CD4-positive, alpha-beta memory T cell (primary cell): ENCODE results near the gene RNASE4. TPM values are rescaled to one million over a fixed set of nuclear protein-coding genes. Genes with fewer than 3 reads are reported as not detected.

Experiments
- CTCF ChIA-PET: fragments of 350-600 bp; sonication (Branson Sonifier 250); formaldehyde crosslinking; loops from one replicate; lab custom pipeline; 2021; ENCODE audit warnings: inconsistent platforms; ENCODE audit not compliant: partially characterized antibody; lab: Charles Lee
- POLR2A ChIA-PET: fragments of 350-600 bp; sonication (Branson Sonifier 250); formaldehyde crosslinking; loops from one replicate; lab custom pipeline; 2021; ENCODE audit not compliant: partially characterized antibody; lab: Charles Lee
- DNase-seq, 5 donors: peaks; one replicate each; pipeline versions ENCODE4 v3.0.0 to v3.0.0-alpha.2; 2020 to 2022; ENCODE audit warnings: mixed read lengths in 1 of 5
- H3K27ac ChIP-seq: one replicate; pipeline ENCODE4 v1.7.0; 2013; ENCODE audit warnings: low read depth, low read length
- H3K27me3 ChIP-seq: 2 replicates; pipeline ENCODE4 v1.7.0; 2013; ENCODE audit warnings: mild to moderate bottlenecking, low read length, moderate library complexity; ENCODE audit not compliant: insufficient read depth
- H3K36me3 ChIP-seq: 2 replicates; pipeline ENCODE4 v1.7.0; 2013; ENCODE audit warnings: mild to moderate bottlenecking, low read length, moderate library complexity; ENCODE audit not compliant: insufficient read depth
- H3K4me1 ChIP-seq: 2 replicates; pipeline ENCODE4 v1.7.0; 2013; ENCODE audit warnings: mild to moderate bottlenecking, low read length, moderate library complexity; ENCODE audit not compliant: insufficient read depth
- H3K4me3 ChIP-seq, 2 donors: one replicate each; pipeline ENCODE4 v1.7.0; 2013; ENCODE audit warnings: low read length in 2 of 2, mild to moderate bottlenecking in 1 of 2
- H3K9me3 ChIP-seq, 2 donors: one replicate each; pipeline ENCODE4 v1.7.0; 2013; ENCODE audit warnings: low read length in 2 of 2, control low read depth in 1 of 2; ENCODE audit not compliant: control insufficient read depth in 1 of 2
- H3K27ac Mint-ChIP-seq, 7 donors: one replicate each; pipeline ENCODE4 v1.8.0; 2020 to 2021; ENCODE audit warnings: mixed read lengths in 7 of 7, mild to moderate bottlenecking in 6 of 7, inconsistent platforms in 3 of 7, moderate library complexity in 3 of 7
- H3K27me3 Mint-ChIP-seq, 2 donors: one replicate each; pipeline ENCODE4 v1.8.0; 2020 to 2021; ENCODE audit warnings: mixed read lengths in 2 of 2
- H3K36me3 Mint-ChIP-seq, 2 donors: one replicate each; pipeline ENCODE4 v1.8.0; 2020 to 2021; ENCODE audit warnings: mixed read lengths in 2 of 2, inconsistent platforms in 1 of 2, mild to moderate bottlenecking in 1 of 2
- H3K4me1 Mint-ChIP-seq, 4 donors: one replicate each; pipeline ENCODE4 v1.8.0; 2020 to 2021; ENCODE audit warnings: mixed read lengths in 4 of 4, mild to moderate bottlenecking in 1 of 4
- H3K4me3 Mint-ChIP-seq, 8 donors: one replicate each; pipeline ENCODE4 v1.8.0; 2020 to 2021; ENCODE audit warnings: mixed read lengths in 8 of 8, mild to moderate bottlenecking in 7 of 8, moderate library complexity in 6 of 8, inconsistent platforms in 3 of 8
- H3K9me3 Mint-ChIP-seq, 8 donors: one replicate each; pipeline ENCODE4 v1.8.0; 2020 to 2021; ENCODE audit warnings: mixed read lengths in 8 of 8, mild to moderate bottlenecking in 5 of 8, inconsistent platforms in 3 of 8, moderate library complexity in 1 of 8
- intact Hi-C: fragments of 100-400 bp; cut with micrococcal nuclease; formaldehyde crosslinking; loops from one replicate; pipeline ENCODE4 v1.15.1; 2023
- polyA plus RNA-seq, 2 donors: library from polyadenylated mRNA; unstranded; fragments of 300-500 nt; fragmentation: Illumina TruSeq; gene quantifications; one replicate each; pipeline ENCODE4 v1.2.3, GENCODE V29; 2021
- total RNA-seq, 2 experiments: library from RNA; stranded (reverse); gene quantifications; one replicate each; pipeline ENCODE4 v1.2.3, GENCODE V29; 2021

The RNASE4 gene
- total and polyA plus RNA-seq, 4 experiments from 2014 or later = 1.6 to 2.6 (median 2.3) TPM

DNA sequence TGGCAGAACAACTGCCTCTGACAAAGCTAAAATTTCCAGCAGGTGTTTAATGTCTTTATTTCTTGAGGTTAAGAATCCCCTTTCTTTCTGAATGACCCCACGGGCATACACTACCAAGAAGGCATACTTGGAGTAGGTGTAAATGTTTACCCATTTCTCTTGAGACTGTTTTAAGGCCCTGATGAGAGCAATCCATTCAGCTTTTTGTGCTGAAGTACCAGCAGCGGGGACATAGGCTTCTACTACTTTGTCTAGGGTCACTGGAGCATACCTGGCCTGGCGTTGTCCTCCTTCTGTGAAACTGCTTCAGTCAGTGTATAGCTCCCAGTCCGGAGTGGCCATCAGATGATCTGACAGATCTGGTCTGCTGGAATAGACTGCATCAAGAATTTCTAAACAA is 26.9 kb downstream of the RNASE4 start:
- Mint-ChIP-seq H3K27me3 (peaks cover 0 to 4% of the 10 kb centered on the region in 2 donors), H3K4me1 (no peaks in the 10 kb centered on the region), H3K4me3 (no peak overlapping the region), H3K9me3 (peaks cover 0 to 2% (median 0%) of the 10 kb centered on the region in 8 donors), H3K27ac (no peak overlapping the region), H3K36me3 (peaks cover 0 to 3% of the 10 kb centered on the region in 2 donors)
- POLR2A ChIA-PET = no interaction called here
- intact Hi-C loops = no loop called here
- no peak overlapping the region for H3K4me3 ChIP-seq
- no peaks in the 10 kb centered on the region for H3K27me3 ChIP-seq
- no peaks in the 10 kb centered on the region for H3K4me1 ChIP-seq
- no peaks in the 10 kb centered on the region for H3K9me3 ChIP-seq
- CTCF ChIA-PET = interaction anchor here (0.9 kb wide), 1 partner anchor 13 kb away, joined by 3 read pairs; no protein-coding TSS in a partner anchor
- no peak for DNase-seq
- no peaks in the 10 kb centered on the region for H3K36me3 ChIP-seq
- H3K27ac ChIP-seq = no peak overlapping the region

DNA sequence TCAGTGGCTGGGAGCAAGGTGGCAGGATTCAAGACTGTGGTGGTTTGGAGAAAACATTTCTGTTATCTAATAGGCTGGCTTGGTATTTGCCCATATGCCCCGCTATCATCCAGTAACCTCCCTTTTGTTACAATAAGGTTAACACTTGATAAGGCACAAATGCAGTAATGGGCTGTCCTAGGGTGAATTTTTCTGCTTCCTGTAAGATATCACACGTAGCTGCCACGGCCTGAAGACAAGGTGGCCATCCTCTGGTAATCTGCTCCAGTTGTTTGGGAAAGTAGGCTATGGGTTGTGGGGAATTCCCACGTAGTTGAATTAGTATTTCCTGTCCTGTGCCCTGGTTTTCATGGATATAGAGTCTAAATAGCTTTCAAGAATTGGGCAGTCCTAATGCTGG is 27.3 kb downstream of the RNASE4 start:
- Histone ChIP-seq H3K9me3 (no peaks in the 10 kb centered on the region), H3K36me3 (no peaks in the 10 kb centered on the region), H3K4me3 (no peak overlapping the region), H3K27me3 (no peaks in the 10 kb centered on the region), H3K27ac (no peak overlapping the region), H3K4me1 (no peaks in the 10 kb centered on the region)
- Mint-ChIP-seq H3K4me3 (no peak overlapping the region), H3K4me1 (no peaks in the 10 kb centered on the region), H3K9me3 (peaks cover 0 to 2% (median 0%) of the 10 kb centered on the region in 8 donors), H3K27me3 (peaks cover under 1 to 4% of the 10 kb centered on the region in 2 donors), H3K36me3 (peaks cover 0 to 3% of the 10 kb centered on the region in 2 donors), H3K27ac (no peak overlapping the region)
- ChIA-PET POLR2A (no interaction called here), CTCF (interaction anchor here (0.9 kb wide), 1 partner anchor 13 kb away, joined by 3 read pairs; no protein-coding TSS in a partner anchor)
- intact Hi-C loops = no loop called here
- DNase-seq = no peak

DNA sequence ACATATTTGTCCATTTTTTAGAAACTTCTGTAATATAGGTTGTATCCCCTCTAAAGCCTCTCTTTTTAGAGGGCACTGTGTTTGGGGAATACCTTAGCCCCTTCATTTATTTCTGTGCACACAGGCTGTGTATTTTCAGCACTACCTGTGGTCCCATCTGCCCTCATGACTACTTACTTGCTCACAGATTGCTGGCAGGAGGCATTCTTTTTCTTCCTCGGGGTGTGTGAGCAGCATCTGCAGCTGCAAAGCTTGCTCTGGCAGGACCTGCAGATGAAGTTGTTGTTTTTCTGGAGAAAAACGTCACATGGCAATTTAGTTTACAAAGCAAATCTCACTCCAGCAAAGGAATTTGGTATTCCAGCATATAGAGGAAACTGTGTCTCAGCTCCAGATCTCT is 28.5 kb downstream of the RNASE4 start:
- intact Hi-C loops = no loop called here
- CTCF ChIA-PET = no interaction called here

DNA sequence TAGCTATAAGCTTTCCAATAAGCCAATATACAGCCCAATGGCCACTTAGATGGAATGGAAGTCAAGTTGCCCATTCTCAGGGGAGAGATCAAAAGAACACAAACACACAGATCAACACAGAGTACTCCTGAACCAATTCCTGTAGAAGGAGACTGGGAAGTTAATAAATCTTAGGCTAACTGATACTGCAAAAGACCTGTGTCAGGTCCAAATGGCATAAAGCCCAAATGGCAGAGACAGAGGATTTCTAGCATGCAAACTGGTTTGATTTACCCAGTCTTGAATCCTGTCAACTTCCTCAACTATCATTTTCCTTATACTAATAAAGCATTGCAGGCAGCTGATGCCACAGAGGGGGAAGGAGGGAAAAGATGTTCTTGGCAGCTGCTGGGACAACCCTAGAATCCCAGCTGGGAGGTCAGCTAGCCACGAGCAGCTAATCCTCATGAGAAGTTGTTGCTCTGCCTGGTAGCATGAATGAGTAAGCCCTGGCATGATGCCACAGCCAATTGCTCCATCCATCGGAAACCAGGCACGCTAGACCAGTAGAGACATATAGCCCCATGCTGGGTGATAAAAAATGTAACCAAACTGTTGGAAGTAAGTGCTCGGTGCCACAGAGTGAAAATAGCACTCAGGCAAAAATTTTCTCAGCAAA is 30.4 kb downstream of the RNASE4 start:
- ChIA-PET POLR2A (no interaction called here), CTCF (no interaction called here)
- peaks cover 11 to 13% of the 10 kb centered on the region in 2 donors for H3K27me3 Mint-ChIP-seq
- Histone ChIP-seq H3K9me3 (no peaks in the 10 kb centered on the region), H3K36me3 (no peaks in the 10 kb centered on the region), H3K27me3 (no peaks in the 10 kb centered on the region), H3K4me1 (no peaks in the 10 kb centered on the region), H3K27ac (no peak overlapping the region), H3K4me3 (no peak overlapping the region)
- no peaks in the 10 kb centered on the region for H3K4me1 Mint-ChIP-seq
- no peak for DNase-seq
- no peak overlapping the region for H3K4me3 Mint-ChIP-seq
- H3K27ac Mint-ChIP-seq = no peak overlapping the region
- H3K36me3 Mint-ChIP-seq = no peaks in the 10 kb centered on the region
- intact Hi-C loops = no loop called here
- peaks cover 0 to 2% (median 0%) of the 10 kb centered on the region in 8 donors for H3K9me3 Mint-ChIP-seq

More for the DNA sequence above, 28.5 kb downstream of the RNASE4 start:
- no peaks in the 10 kb centered on the region for H3K4me1 Mint-ChIP-seq
- peaks cover 0 to 2% (median 0%) of the 10 kb centered on the region in 8 donors for H3K9me3 Mint-ChIP-seq
- no peak for DNase-seq
- Histone ChIP-seq H3K36me3 (no peaks in the 10 kb centered on the region), H3K4me3 (no peak overlapping the region), H3K9me3 (no peaks in the 10 kb centered on the region), H3K27ac (no peak overlapping the region), H3K27me3 (no peaks in the 10 kb centered on the region), H3K4me1 (no peaks in the 10 kb centered on the region)
- no peaks in the 10 kb centered on the region for H3K36me3 Mint-ChIP-seq
- no peak overlapping the region for H3K4me3 Mint-ChIP-seq
- H3K27ac Mint-ChIP-seq = no peak overlapping the region
- H3K27me3 Mint-ChIP-seq = peaks cover 7 to 8% of the 10 kb centered on the region in 2 donors
- POLR2A ChIA-PET = no interaction called here

DNA sequence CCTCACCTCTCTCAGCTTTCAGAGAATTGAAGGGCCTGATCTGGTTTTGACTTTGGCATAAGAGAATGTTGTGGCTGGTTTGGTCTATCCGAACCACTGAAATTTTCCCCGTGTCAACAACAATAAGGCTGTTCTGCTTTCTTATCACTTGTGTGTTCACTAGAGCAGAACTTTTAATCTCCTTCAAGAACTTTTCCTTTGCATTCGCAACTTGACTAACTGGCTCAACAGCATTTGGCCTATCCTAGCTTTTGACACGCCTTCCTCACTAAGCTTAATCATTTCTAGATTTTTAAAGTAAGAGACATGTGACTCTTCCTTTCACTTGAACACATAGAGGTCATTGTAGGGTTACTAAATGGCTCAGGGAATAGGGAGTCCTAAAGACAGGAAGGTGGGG is 35.4 kb downstream of the RNASE4 start:
- Mint-ChIP-seq H3K9me3 (peaks cover 0 to 2% (median 0%) of the 10 kb centered on the region in 8 donors), H3K36me3 (no peaks in the 10 kb centered on the region), H3K27me3 (peaks cover 42 to 46% of the 10 kb centered on the region in 2 donors), H3K4me1 (peaks cover 0 to 9% (median 2%) of the 10 kb centered on the region in 4 donors), H3K4me3 (no peak overlapping the region), H3K27ac (no peak overlapping the region)
- DNase-seq = no peak
- Histone ChIP-seq H3K9me3 (no peaks in the 10 kb centered on the region), H3K4me1 (no peaks in the 10 kb centered on the region), H3K36me3 (no peaks in the 10 kb centered on the region), H3K27me3 (peaks cover 1% of the 10 kb centered on the region), H3K4me3 (no peak overlapping the region), H3K27ac (no peak overlapping the region)
- intact Hi-C loops = no loop called here
- ChIA-PET CTCF (no interaction called here), POLR2A (no interaction called here)

DNA sequence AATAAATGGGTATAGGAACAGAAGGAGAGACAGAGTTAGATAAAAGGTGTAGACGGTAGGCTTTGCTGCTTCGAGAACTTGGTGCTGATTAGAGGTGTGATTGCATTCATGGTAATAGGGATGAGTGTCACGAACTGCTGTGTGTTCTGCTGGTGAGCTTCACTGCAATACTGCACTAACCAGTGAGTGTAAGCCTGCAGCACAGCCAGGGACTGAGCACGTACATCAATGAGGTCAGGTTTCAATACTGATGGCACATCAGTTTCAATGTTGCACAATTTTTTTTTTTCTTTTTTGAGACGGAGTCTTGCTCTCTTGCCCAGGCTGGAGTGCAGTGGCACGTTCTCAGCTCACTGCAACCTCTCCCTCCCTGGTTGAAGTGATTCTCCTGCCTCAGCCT is 36.4 kb downstream of the RNASE4 start:
- no peak overlapping the region for H3K4me3 Mint-ChIP-seq

DNA sequence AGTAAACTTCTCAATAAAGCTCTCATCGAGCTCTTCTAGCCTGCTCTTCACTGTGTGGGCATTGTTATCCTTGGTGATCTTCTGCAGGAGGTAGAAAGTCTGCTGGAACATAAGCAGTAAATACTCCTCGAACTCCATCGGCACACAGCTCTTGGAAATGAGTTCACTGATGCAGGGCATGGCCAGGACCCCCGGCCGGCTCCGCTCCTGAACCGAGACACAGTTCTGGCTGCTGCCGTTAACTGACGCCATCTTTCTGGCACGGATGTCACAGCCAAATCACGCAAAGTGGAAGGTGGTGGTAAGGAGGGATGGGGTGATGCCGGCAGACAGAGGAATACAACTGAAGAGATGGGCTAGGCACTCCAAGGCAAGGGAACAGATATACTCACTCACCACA is 37.7 kb downstream of the RNASE4 start:
- Mint-ChIP-seq H3K36me3 (no peaks in the 10 kb centered on the region), H3K27me3 (peaks cover 46 to 61% of the 10 kb centered on the region in 2 donors), H3K4me1 (peaks cover 0 to 9% (median 2%) of the 10 kb centered on the region in 4 donors), H3K27ac (no peak overlapping the region), H3K9me3 (peaks cover 0 to 1% (median 0%) of the 10 kb centered on the region in 8 donors), H3K4me3 (no peak overlapping the region)
- H3K4me1 ChIP-seq = no peaks in the 10 kb centered on the region
- ChIA-PET CTCF (no interaction called here), POLR2A (no interaction called here)
- no peak for DNase-seq
- intact Hi-C loops = no loop called here
- H3K4me3 ChIP-seq = no peak overlapping the region
- no peak overlapping the region for H3K27ac ChIP-seq
- H3K9me3 ChIP-seq = no peaks in the 10 kb centered on the region
- peaks cover 5% of the 10 kb centered on the region for H3K27me3 ChIP-seq
- H3K36me3 ChIP-seq = no peaks in the 10 kb centered on the region

More for the DNA sequence above, 36.4 kb downstream of the RNASE4 start:
- DNase-seq = no peak
- no peak overlapping the region for H3K27ac ChIP-seq
- Mint-ChIP-seq H3K27ac (no peak overlapping the region), H3K4me1 (peaks cover 0 to 9% (median 2%) of the 10 kb centered on the region in 4 donors), H3K9me3 (peaks cover 0 to 2% (median 0%) of the 10 kb centered on the region in 8 donors), H3K36me3 (no peaks in the 10 kb centered on the region), H3K27me3 (peaks cover 45 to 51% of the 10 kb centered on the region in 2 donors)
- ChIA-PET CTCF (no interaction called here), POLR2A (no interaction called here)
- intact Hi-C loops = no loop called here
- H3K27me3 ChIP-seq = peaks cover 5% of the 10 kb centered on the region
- H3K9me3 ChIP-seq = no peaks in the 10 kb centered on the region
- no peak overlapping the region for H3K4me3 ChIP-seq
- no peaks in the 10 kb centered on the region for H3K4me1 ChIP-seq
- no peaks in the 10 kb centered on the region for H3K36me3 ChIP-seq
